Lung (tissue), 12 donors: Measurements from ENCODE around the gene CPM. TPM values are rescaled to one million over a fixed set of nuclear protein-coding genes. Genes with fewer than 3 reads are reported as not detected.

Source experiments
- ATAC-seq: fragments of 200-7000 bp; cut with Tn5 transposase; one replicate; pipeline ENCODE4 v1.9.1; 2020; ENCODE audit warnings: moderate number of reproducible peaks; ENCODE audit not compliant: insufficient read depth, low FRiP score
- DNase-seq, 3 donors: peaks; one replicate each; pipeline ENCODE4 v3.0.0-alpha.2; 2013 to 2017
- H3K27ac ChIP-seq, 2 donors: one replicate each; pipeline ENCODE4 v1.5.1; 2013; ENCODE audit warnings: mild to moderate bottlenecking in 2 of 2, moderate library complexity in 2 of 2, control low read depth in 1 of 2, inconsistent platforms in 1 of 2, low read depth in 1 of 2, low read length in 1 of 2
- H3K27me3 ChIP-seq, 3 donors: one replicate each; pipeline ENCODE4 v1.5.1; 2013; ENCODE audit warnings: low read length in 2 of 3; ENCODE audit not compliant: control insufficient read depth in 3 of 3, insufficient read depth in 3 of 3
- H3K36me3 ChIP-seq, 4 donors: one replicate each; pipeline ENCODE4 v1.5.1; 2013; ENCODE audit warnings: low read length in 4 of 4, mild to moderate bottlenecking in 1 of 4, moderate library complexity in 1 of 4; ENCODE audit not compliant: control insufficient read depth in 4 of 4, insufficient read depth in 4 of 4
- H3K4me1 ChIP-seq, 5 donors: one replicate each; pipeline ENCODE4 v1.5.1; 2013; ENCODE audit warnings: low read length in 5 of 5, mild to moderate bottlenecking in 2 of 5, moderate library complexity in 1 of 5; ENCODE audit not compliant: control insufficient read depth in 5 of 5, insufficient read depth in 5 of 5
- H3K4me3 ChIP-seq: one replicate; pipeline ENCODE4 v1.5.1; 2013; ENCODE audit warnings: mild to moderate bottlenecking, control low read depth, moderate library complexity
- H3K9ac ChIP-seq, 2 donors: one replicate each; pipeline ENCODE4 v1.5.1; 2013; ENCODE audit warnings: low read length in 2 of 2, control low read depth in 1 of 2; ENCODE audit not compliant: insufficient read depth in 1 of 2
- H3K9me3 ChIP-seq, 4 donors: one replicate each; pipeline ENCODE4 v1.5.1; 2013; ENCODE audit warnings: low read length in 3 of 4, mild to moderate bottlenecking in 1 of 4, moderate library complexity in 1 of 4; ENCODE audit not compliant: control insufficient read depth in 4 of 4, insufficient read depth in 3 of 4
- CTCF ChIP-seq: IDR thresholded peaks from 2 replicates; pipeline ENCODE4 v1.5.1; 2012; ENCODE audit warnings: mild to moderate bottlenecking; ENCODE audit errors: control extremely low read depth, extremely low read depth
- WGBS, 2 donors: extraction: QIAGEN DNeasy Blood & Tissue Kit; methylation state at CpG; one replicate each; pipeline ENCODE4 v1.1.7; 2013; 5-methylcytosine and 5-hydroxymethylcytosine counted together
- polyA plus RNA-seq, 2 donors: library from polyadenylated mRNA; stranded (reverse); fragments of 200-250 nt; gene quantifications; one replicate each; pipeline ENCODE4 v1.2.1, GENCODE V29; 2013
- total RNA-seq, 2 donors: library from RNA; depleted of rRNA in 1 of 2; stranded (reverse); fragments of >200 nt in 1 of 2; gene quantifications; one replicate each; pipeline ENCODE4 v1.2.1, GENCODE V29; 2014 to 2021
- donor health status: control.
- donor health status: control.
- donor health status: Bipolar disorder and iron deficiency.
- donor health status: healthy.
- donor health status: DM: yes; HTN: yes; CAD: no.

CPM gene
- total and polyA plus RNA-seq, 4 donors, result 66.6 to 241 (median 136) TPM

- no peak overlapping the region for H3K9ac ChIP-seq
- no peak for TF ChIP-seq CTCF
- no peaks in the 10 kb centered on the region for H3K9me3 ChIP-seq
- DNase-seq, result no peak
- no peak overlapping the region for H3K4me3 ChIP-seq
- ATAC-seq, result no peak
- H3K27ac ChIP-seq, result no peak overlapping the region
- peaks cover 0 to 25% (median 0%) of the 10 kb centered on the region in 4 donors for H3K36me3 ChIP-seq
- no peaks in the 10 kb centered on the region for H3K27me3 ChIP-seq
- no peaks in the 10 kb centered on the region for H3K4me1 ChIP-seq
- 90 to 94% methylated on average over 5 of the region's 5 CpGs for WGBS, 2 donors
Measured at GRCh38 chr12:68870011-68870410, 63.0 kb downstream of the CPM start.

GRCh38 chr12:68868043-68868790 lies 64.8 kb downstream of the CPM start:
- DNase-seq (no peak), ATAC-seq (no peak)
- WGBS, 2 donors, result 84 to 86% methylated on average over 10 of the region's 10 CpGs
- TF ChIP-seq CTCF, result no peak
- Histone ChIP-seq H3K9ac (no peak overlapping the region), H3K4me3 (no peak overlapping the region), H3K27ac (no peak overlapping the region), H3K36me3 (peaks cover 0 to 25% (median 0%) of the 10 kb centered on the region in 4 donors), H3K27me3 (no peaks in the 10 kb centered on the region), H3K4me1 (no peaks in the 10 kb centered on the region), H3K9me3 (no peaks in the 10 kb centered on the region)

GRCh38 chr12:68867606-68868005 lies 65.4 kb downstream of the CPM start:
- ATAC-seq (no peak), DNase-seq (no peak)

More at GRCh38 chr12:68867606-68868005, 65.4 kb downstream of the CPM start:
- Histone ChIP-seq H3K27me3 (no peaks in the 10 kb centered on the region), H3K4me1 (no peaks in the 10 kb centered on the region), H3K36me3 (peaks cover 0 to 25% (median 0%) of the 10 kb centered on the region in 4 donors), H3K9me3 (no peaks in the 10 kb centered on the region), H3K4me3 (no peak overlapping the region), H3K27ac (no peak overlapping the region), H3K9ac (no peak overlapping the region)
- 78 to 96% methylated on average over 5 of the region's 5 CpGs for WGBS, 2 donors
- TF ChIP-seq CTCF, result no peak
